Activated T-helper 17 cell treated with anti-CD3 and anti-CD28 coated beads, Interleukin-2, amount 50 U/mL, for 72 hours (primary cell): ENCODE measurements around the gene HTR3C. TPM values are rescaled to one million over a fixed set of nuclear protein-coding genes. Genes with fewer than 3 reads are reported as not detected.
"Not testable (repeated sequence)": the region's sequence is repeated elsewhere in the genome, so short reads cannot be mapped to it uniquely, and the experiment has no call there.

Source experiments
- ATAC-seq: fragments of 150-1000 bp; cut with Tn5 transposase; replicated peaks from 2 replicates; pipeline ENCODE4 v1.10.0; 2021; ENCODE audit warnings: mild to moderate bottlenecking, moderate library complexity
- H3K27ac Mint-ChIP-seq: one replicate; pipeline ENCODE4 v1.8.0; 2022; ENCODE audit warnings: mixed read lengths
- H3K27me3 Mint-ChIP-seq: one replicate; pipeline ENCODE4 v1.8.0; 2022; ENCODE audit warnings: mixed read lengths
- H3K36me3 Mint-ChIP-seq: one replicate; pipeline ENCODE4 v1.8.0; 2022; ENCODE audit warnings: low read depth, mild to moderate bottlenecking, mixed read lengths
- H3K4me1 Mint-ChIP-seq: one replicate; pipeline ENCODE4 v1.8.0; 2022; ENCODE audit warnings: mixed read lengths
- H3K4me3 Mint-ChIP-seq: one replicate; pipeline ENCODE4 v1.8.0; 2022; ENCODE audit warnings: mild to moderate bottlenecking, mixed read lengths
- H3K9me3 Mint-ChIP-seq: one replicate; pipeline ENCODE4 v1.8.0; 2022; ENCODE audit warnings: mixed read lengths
- total RNA-seq, 2 donors: library from RNA; stranded (reverse); gene quantifications; one replicate each; pipeline ENCODE4 v1.2.3, GENCODE V29; 2022

HTR3C gene
- total RNA-seq, 2 donors from 2014 or later, result not detected

GRCh38 chr3:184059424-184059823 is 6.6 kb downstream of the HTR3C start:
- ATAC-seq, result no peak
- H3K27ac Mint-ChIP-seq, result no peak overlapping the region

GRCh38 chr3:184062637-184063036 is 9.8 kb downstream of the HTR3C start:
- Mint-ChIP-seq H3K27ac (no peak overlapping the region), H3K27me3 (no peaks in the 10 kb centered on the region), H3K36me3 (no peaks in the 10 kb centered on the region), H3K4me1 (no peaks in the 10 kb centered on the region), H3K4me3 (no peak overlapping the region), H3K9me3 (no peaks in the 10 kb centered on the region)
- no peak for ATAC-seq

More at GRCh38 chr3:184059424-184059823, 6.6 kb downstream of the HTR3C start:
- Mint-ChIP-seq H3K9me3 (no peaks in the 10 kb centered on the region), H3K36me3 (no peaks in the 10 kb centered on the region), H3K27me3 (no peaks in the 10 kb centered on the region), H3K4me3 (no peak overlapping the region), H3K4me1 (no peaks in the 10 kb centered on the region)

DNA sequence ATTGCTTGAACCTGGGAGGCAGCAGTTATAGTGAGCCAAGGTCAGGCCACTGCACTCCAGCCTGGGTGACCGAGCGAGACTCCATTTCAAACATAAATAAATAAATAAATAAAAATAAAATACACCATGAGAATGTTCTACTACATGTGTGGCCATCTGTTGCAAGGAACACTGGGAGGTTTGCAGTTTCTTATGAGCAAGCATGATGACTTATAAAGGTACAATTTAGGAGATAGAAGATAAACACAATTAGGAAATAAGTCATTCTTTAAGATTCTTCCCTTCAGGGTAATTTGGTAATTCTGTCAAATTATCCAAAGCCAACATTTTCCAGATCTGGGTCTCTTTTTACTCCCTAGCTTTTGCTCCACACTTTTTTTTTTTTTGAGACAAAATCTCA is 13.4 kb downstream of the HTR3C start:
- peaks cover 6% of the 10 kb centered on the region for H3K27me3 Mint-ChIP-seq
- H3K4me3 Mint-ChIP-seq, result no peak overlapping the region
- H3K4me1 Mint-ChIP-seq, result no peaks in the 10 kb centered on the region
- peaks cover 3% of the 10 kb centered on the region for H3K9me3 Mint-ChIP-seq
- no peaks in the 10 kb centered on the region for H3K36me3 Mint-ChIP-seq
- no peak overlapping the region for H3K27ac Mint-ChIP-seq
- ATAC-seq, result no peak

DNA sequence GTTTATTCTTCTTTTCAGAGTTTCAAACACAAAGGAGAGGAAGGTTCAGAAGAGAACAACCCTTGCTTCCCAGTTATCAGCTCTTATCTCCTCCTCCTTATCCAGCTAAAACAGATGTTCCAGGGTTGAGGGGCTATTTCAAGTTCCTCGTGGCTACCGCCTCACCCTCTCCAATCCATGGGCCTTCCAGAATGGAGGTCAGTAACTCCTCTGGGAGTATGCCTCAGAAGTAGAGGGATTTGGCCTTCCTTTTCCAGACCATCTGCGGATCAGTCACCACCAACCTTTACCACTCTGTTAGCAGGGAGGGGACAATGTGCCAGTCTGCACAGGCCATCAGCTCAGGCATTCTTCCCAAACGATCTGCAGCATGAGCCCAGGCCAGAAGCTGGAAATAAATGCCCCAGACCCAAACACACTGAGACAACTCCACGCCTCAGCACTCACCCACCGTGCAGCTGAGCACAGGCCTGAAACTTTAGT is 14.8 kb downstream of the HTR3C start:
- Mint-ChIP-seq H3K4me3 (no peak overlapping the region), H3K9me3 (peaks cover 3% of the 10 kb centered on the region), H3K4me1 (no peaks in the 10 kb centered on the region), H3K27me3 (peaks cover 6% of the 10 kb centered on the region), H3K36me3 (no peaks in the 10 kb centered on the region), H3K27ac (no peak overlapping the region)
- ATAC-seq, result no peak

- ATAC-seq, result no peak
- H3K27me3 Mint-ChIP-seq, result peaks cover 6% of the 10 kb centered on the region
- H3K4me1 Mint-ChIP-seq, result no peaks in the 10 kb centered on the region
- peaks cover 3% of the 10 kb centered on the region for H3K9me3 Mint-ChIP-seq
- H3K27ac Mint-ChIP-seq, result no peak overlapping the region
- H3K36me3 Mint-ChIP-seq, result no peaks in the 10 kb centered on the region
- no peak overlapping the region for H3K4me3 Mint-ChIP-seq
These were observed 15.5 kb downstream of the HTR3C start for GRCh38 chr3:184068344-184068743.

DNA sequence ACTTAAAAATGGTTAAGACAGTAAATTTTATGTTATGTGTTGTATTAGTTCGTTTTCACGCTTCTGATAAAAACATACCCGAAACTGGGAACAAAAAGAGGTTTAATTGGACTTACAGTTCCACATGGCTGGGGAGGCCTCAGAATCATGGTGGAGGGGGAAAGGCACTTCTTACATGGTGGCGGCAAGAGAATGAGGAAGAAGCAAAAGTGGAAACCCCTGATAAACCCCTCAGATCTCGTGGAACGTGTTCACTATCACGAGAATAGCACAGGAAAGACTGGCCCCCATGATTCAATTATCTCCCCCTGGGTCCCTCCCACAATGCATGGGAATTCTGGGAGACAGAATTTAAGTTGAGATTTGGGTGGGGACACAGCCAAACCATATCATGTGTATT is 18.3 kb downstream of the HTR3C start:
- H3K4me1 Mint-ChIP-seq, H3K9me3 Mint-ChIP-seq, H3K27ac Mint-ChIP-seq, H3K36me3 Mint-ChIP-seq, H3K27me3 Mint-ChIP-seq, ATAC-seq, H3K4me3 Mint-ChIP-seq: not testable (repeated sequence)

GRCh38 chr3:184073621-184074020 is 20.8 kb downstream of the HTR3C start:
- Mint-ChIP-seq H3K36me3 (no peaks in the 10 kb centered on the region), H3K27ac (no peak overlapping the region), H3K9me3 (peaks cover 3% of the 10 kb centered on the region), H3K27me3 (peaks cover 6% of the 10 kb centered on the region), H3K4me1 (no peaks in the 10 kb centered on the region), H3K4me3 (no peak overlapping the region)
- ATAC-seq, result no peak

GRCh38 chr3:184075901-184076300 is 23.1 kb downstream of the HTR3C start:
- Mint-ChIP-seq H3K9me3 (peaks cover 3% of the 10 kb centered on the region), H3K27me3 (peaks cover 3% of the 10 kb centered on the region), H3K4me1 (no peaks in the 10 kb centered on the region), H3K4me3 (no peak overlapping the region), H3K27ac (no peak overlapping the region), H3K36me3 (no peaks in the 10 kb centered on the region)
- no peak for ATAC-seq

DNA sequence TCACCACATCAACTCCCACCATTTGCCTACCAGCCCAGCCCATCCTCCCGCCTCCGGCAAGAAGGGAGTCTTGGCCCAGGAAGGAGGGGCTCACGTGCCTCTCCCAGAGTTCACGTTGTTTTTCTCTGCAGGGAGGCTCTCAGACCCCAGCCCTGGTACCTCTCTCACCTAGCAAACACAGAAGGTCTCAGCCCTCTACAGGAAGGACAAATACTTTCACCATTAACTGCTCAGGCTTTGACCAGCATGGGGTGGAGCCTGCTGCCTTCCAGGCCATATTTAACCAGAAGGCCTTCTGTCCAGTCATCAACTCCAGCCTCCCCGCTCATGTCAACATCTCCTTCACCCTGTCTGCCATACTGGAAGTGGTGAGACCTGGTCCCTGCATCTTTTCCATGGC is 25.0 kb downstream of the HTR3C start:
- no peak overlapping the region for H3K4me3 Mint-ChIP-seq
- no peaks in the 10 kb centered on the region for H3K4me1 Mint-ChIP-seq
- H3K27ac Mint-ChIP-seq, result no peak overlapping the region
- ATAC-seq, result no peak
- no peaks in the 10 kb centered on the region for H3K9me3 Mint-ChIP-seq
- no peaks in the 10 kb centered on the region for H3K36me3 Mint-ChIP-seq
- no peaks in the 10 kb centered on the region for H3K27me3 Mint-ChIP-seq

DNA sequence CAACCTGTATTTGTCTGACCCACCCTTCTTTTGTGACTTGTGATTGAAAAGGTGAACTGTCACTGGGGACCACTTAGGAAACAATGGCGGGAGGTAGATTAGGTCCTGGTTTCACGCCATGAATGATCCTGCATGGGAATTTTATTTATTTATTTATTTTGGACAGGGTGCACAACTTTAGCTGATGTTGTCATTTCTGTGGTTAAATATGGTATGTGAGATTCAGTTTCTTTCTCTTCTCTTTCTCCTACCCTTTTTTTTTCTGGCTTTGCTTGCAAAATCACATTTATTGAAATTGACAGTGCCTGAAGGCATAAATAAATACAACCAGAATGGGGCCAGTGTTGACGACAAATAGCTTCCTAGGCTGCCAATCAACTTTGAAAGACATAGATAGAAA is 26.0 kb downstream of the HTR3C start:
- Mint-ChIP-seq H3K27ac (no peak overlapping the region), H3K36me3 (no peaks in the 10 kb centered on the region), H3K4me3 (no peak overlapping the region), H3K9me3 (no peaks in the 10 kb centered on the region), H3K4me1 (no peaks in the 10 kb centered on the region), H3K27me3 (no peaks in the 10 kb centered on the region)
- ATAC-seq, result no peak

GRCh38 chr3:184081116-184081830 is 28.4 kb downstream of the HTR3C start:
- Mint-ChIP-seq H3K4me3 (no peak overlapping the region), H3K9me3 (peaks cover 10% of the 10 kb centered on the region), H3K4me1 (peaks cover 6% of the 10 kb centered on the region), H3K27ac (no peak overlapping the region), H3K27me3 (no peaks in the 10 kb centered on the region), H3K36me3 (no peaks in the 10 kb centered on the region)
- ATAC-seq, result no peak

DNA sequence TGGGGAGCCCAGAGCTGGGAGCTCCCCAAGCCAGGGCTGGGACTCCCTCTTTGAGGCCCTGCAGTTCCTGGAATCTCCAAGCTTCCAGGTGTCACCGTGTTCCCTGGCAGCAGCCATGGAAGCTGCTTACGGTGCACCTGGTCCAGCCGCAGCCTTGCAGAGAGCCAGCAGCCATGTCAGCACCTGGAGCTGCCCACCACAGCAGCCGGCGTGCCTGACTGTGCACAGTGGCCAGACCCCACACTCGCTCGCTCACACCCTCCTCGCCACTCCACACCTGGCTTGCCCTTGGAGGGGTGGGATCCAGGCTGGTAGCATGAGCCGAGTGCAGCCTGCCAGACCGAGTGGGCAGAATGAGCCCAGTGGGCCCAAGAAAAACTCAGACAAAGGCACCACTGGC is 29.2 kb downstream of the HTR3C start:
- Mint-ChIP-seq H3K4me1 (peaks cover 6% of the 10 kb centered on the region), H3K27ac (no peak overlapping the region), H3K4me3 (no peak overlapping the region), H3K36me3 (no peaks in the 10 kb centered on the region), H3K27me3 (no peaks in the 10 kb centered on the region), H3K9me3 (peaks cover 10% of the 10 kb centered on the region)
- ATAC-seq, result no peak

GRCh38 chr3:184082465-184082864 is 29.6 kb downstream of the HTR3C start:
- Mint-ChIP-seq H3K9me3 (peaks cover 10% of the 10 kb centered on the region), H3K27ac (no peak overlapping the region), H3K27me3 (no peaks in the 10 kb centered on the region), H3K4me3 (no peak overlapping the region), H3K4me1 (peaks cover 6% of the 10 kb centered on the region), H3K36me3 (no peaks in the 10 kb centered on the region)
- ATAC-seq, result no peak

GRCh38 chr3:184085389-184085852 is 32.6 kb downstream of the HTR3C start:
- no peaks in the 10 kb centered on the region for H3K36me3 Mint-ChIP-seq
- no peak overlapping the region for H3K4me3 Mint-ChIP-seq
- no peaks in the 10 kb centered on the region for H3K27me3 Mint-ChIP-seq
- peak; percentile 21 for ATAC-seq
- peaks cover 6% of the 10 kb centered on the region for H3K4me1 Mint-ChIP-seq
- peak overlapping the region; percentile 4 for H3K27ac Mint-ChIP-seq
- H3K9me3 Mint-ChIP-seq, result peaks cover 10% of the 10 kb centered on the region

DNA sequence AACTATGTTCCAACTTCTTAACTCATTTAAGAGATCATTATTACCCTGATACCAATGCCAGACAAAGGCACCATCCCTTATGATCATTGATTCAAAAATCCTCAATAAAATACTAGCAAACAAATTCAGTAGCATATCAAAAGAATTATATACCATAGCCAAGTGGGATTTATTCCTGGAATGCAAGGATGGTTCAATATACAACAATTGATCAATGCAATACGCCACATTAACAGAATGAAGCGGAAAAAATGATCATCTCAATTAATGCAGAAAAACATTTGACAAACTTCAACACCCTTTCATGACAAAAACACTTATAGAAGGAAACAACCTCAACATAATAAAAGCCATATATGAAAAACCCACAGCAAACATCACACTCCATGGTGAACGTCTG is 39.4 kb downstream of the HTR3C start:
- H3K36me3 Mint-ChIP-seq, result no peaks in the 10 kb centered on the region
- ATAC-seq, result no peak
- no peaks in the 10 kb centered on the region for H3K4me1 Mint-ChIP-seq
- peaks cover 9% of the 10 kb centered on the region for H3K9me3 Mint-ChIP-seq
- no peak overlapping the region for H3K4me3 Mint-ChIP-seq
- H3K27me3 Mint-ChIP-seq, result peaks cover 12% of the 10 kb centered on the region
- H3K27ac Mint-ChIP-seq, result no peak overlapping the region
